ENCODE data around the gene OR6B2.

DNA sequence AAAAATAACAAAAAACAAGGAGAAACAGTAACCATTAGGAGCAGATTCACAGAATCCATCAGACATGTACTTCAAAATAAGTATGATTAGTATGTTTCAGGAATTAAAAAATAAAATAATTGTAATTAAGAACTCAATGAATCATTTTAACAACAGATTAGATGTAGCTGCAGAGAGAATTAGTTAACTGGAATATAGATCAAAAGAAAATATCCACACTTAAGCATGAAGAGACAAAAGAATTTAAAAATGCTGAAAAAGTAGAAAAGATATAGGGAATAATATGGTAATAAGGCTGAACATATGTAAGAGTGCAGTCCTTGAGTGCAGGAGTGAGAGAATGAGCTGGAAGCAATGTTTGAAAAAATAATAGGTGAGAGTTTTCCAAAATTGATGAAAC lies 47.2 kb upstream of the OR6B2 start:
- no peak for TF ChIP-seq CTCF (IDR thresholded peaks at IDR 0.05)
- TF ChIP-seq POLR2A (IDR thresholded peaks at IDR 0.05), result no peak
- no peak for TF ChIP-seq EP300 (IDR thresholded peaks at IDR 0.05)

Measured in ovary (tissue), 3 donors.